Skin epidermis (tissue), 12 donors: ENCODE measurements around the gene GUCY2D.
"Not testable (repeated sequence)": the region's sequence is repeated elsewhere in the genome, so short reads cannot be mapped to it uniquely, and the experiment has no call there.

Experiments used
- H3K27ac ChIP-seq, 21 experiments: fragments of 200-600 bp; sonication (generic) in 11 of 21; one replicate each; pipeline ENCODE4 v1.5.0; 2020; ENCODE audit warnings: mild to moderate bottlenecking in 3 of 21, inconsistent platforms in 2 of 21, moderate library complexity in 2 of 21
- H3K4me3 ChIP-seq, 7 experiments: fragments of 200-600 bp; sonication (generic) in 2 of 7; one replicate each; pipeline ENCODE4 v1.5.0; 2020; ENCODE audit warnings: inconsistent platforms in 2 of 7, mild to moderate bottlenecking in 2 of 7, moderate library complexity in 1 of 7

GUCY2D gene

GRCh38 chr17:8001976-8002720 lies at the start of gene GUCY2D:
Gene GUCY2D (plus strand): TSS chr17:8002615. CDS start chr17:8003048, 433 bp downstream.
- Histone ChIP-seq H3K27ac (no peak within 1 kb of the TSS), H3K4me3 (peak within 1 kb of the TSS in 1 of 7 experiments; percentile 3)

DNA sequence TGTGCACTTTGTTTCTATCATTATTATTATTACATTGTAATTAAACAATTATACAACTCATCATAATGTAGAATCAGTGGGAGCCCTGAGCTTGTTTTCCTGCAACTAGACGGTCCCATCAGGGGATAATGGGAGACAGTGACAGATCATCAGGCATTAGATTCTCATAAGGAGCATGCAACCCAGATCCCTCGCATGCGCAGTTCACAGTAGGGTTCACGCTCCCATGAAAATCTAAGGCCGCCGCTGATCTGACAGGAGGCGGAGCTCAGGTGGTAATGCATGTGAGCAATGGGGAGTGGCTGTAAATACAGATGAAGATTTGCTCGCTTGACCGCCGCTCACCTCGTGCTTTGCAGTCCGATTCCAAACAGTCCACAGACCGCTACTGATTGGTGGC lies 49.1 kb upstream of the GUCY2D start:
- H3K27ac ChIP-seq: not testable (repeated sequence)

GRCh38 chr17:7955414-7956227 lies 46.8 kb upstream of the GUCY2D start:
- no peak overlapping the region for H3K27ac ChIP-seq

More for the DNA sequence above, 49.1 kb upstream of the GUCY2D start:
- not testable (repeated sequence) for H3K4me3 ChIP-seq

DNA sequence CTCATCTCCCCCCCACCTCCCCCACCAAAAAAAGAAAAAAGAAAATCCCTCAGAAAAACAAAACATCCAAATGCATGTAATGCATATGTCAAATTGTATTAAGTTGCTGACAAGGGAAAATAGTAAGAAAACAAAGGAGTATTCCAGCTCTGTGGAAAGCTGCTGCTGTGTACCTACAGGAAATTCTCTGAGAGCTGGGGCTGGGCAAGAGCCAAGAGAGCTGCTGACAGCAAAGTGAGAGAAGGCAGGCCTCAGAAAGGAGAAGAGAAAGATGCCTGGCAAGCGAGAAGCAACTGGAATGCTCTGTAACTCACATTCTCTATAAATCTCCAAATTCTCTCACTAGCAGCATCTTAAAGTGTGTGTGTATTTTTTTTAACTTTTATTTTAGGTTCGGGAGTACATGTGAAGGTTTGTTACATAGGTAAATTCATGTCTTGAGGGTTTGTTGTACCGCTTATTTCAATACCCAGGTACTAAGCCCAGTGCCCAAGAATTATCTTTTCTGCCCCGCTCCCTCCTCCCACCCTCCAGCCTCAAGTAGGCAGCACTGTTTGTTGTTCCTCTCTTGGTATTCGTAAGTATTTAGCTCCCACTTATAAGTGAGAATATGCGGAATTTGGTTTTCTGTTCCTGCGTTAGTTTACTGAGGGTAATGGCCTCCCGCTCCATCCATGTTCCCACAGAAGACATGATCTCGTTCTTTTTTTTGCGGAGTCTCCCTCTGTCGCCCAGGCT lies 46.0 kb upstream of the GUCY2D start:
- no peak overlapping the region for H3K4me3 ChIP-seq
- no peak overlapping the region for H3K27ac ChIP-seq

More at GRCh38 chr17:7955414-7956227, 46.8 kb upstream of the GUCY2D start:
- no peak overlapping the region for H3K4me3 ChIP-seq

DNA sequence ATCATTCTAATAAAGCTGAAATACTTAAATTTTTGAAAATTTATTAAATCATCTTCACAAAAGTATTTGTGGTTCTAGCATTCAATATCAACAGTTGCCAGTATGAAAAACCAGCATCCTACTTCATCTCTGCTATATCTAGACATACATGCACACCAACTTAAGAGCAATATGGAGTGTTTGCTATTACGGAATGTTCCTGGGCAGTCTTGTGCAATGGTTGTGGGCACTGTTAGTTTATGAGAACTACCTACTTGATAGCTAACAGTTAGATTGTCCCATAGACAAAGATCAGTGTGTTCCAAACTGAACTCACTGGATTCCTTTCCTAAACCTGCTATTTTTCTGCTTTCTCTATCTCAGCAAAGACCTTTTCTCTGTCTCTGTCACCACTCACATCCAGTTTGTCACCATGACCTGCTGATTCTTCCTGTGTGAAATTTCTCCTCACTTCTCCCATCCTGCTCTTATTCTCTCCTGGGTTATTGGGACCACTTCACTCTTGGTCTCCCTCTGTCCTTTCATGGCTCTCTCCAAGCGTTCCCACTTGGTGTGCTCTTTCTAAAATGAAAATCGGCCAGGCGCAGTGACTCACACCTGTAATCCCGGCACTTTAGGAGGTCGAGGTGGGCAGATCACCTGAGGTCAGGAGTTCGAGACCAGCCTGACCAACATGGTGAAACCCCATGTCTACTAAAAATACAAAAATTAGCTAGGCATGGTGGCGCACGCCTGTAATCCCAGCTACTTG lies 42.7 kb upstream of the GUCY2D start:
- Histone ChIP-seq H3K27ac (no peak overlapping the region), H3K4me3 (no peak overlapping the region)

- no peak overlapping the region for H3K4me3 ChIP-seq
- H3K27ac ChIP-seq: no peak overlapping the region
These were observed 41.0 kb upstream of the GUCY2D start for GRCh38 chr17:7961421-7961820.

DNA sequence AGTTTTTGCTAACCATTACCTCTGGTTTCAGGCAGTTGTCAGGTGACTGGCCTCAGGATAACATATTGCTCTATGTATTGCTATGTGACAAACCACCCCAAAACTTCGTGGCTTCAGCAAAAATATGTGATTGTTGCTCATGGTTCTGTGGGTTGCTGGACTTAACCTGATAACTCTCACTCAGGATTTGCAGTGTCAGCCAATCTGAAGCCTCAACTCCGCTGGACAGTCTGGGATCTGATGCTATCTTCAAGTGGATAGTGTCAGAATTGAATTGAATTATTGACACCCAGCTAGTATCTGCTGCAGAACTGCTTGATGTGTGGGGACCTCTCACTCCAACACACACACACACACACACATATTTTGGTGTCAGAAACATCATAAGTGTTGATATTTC lies 34.7 kb upstream of the GUCY2D start:
- H3K27ac ChIP-seq: no peak overlapping the region
- no peak overlapping the region for H3K4me3 ChIP-seq

DNA sequence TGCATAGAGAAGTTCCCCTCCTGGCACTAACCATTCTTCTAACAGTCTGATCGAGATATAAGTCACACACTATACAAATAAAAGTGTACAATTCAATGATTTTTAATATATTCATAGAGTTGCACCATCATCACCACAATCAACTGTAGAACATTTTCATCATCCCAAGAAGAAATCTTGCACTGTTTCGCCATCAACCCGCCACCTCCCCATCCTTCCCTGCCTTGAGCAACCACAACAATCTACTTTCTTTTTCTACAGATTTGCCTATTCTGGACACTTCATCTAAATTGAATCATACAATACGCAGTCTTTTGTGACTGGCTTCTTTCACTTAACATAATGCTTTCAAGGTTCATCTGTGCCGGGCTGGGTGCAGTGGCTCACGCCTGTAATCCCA lies 33.0 kb upstream of the GUCY2D start:
- H3K27ac ChIP-seq: no peak overlapping the region
- no peak overlapping the region for H3K4me3 ChIP-seq

DNA sequence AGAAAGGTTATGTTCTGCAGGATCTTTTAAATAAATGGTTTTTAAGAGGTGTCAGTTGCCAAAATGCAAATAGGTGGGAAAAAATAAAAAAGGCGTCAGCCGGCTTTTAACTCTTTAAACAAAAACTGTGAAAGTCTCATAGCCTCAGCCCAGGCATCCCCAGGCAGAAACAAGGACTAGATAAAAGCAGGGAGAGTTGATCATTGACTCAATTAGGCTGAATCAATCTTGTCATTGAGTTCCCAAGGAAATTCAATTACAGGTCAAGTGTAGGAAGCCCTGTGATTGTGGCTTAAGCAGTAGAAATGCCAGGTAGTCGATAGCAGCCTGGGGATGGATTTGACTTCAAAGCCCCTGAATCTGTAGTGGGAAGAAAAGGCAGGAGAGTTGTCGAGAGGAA lies 30.8 kb upstream of the GUCY2D start:
- Histone ChIP-seq H3K27ac (no peak overlapping the region), H3K4me3 (no peak overlapping the region)

DNA sequence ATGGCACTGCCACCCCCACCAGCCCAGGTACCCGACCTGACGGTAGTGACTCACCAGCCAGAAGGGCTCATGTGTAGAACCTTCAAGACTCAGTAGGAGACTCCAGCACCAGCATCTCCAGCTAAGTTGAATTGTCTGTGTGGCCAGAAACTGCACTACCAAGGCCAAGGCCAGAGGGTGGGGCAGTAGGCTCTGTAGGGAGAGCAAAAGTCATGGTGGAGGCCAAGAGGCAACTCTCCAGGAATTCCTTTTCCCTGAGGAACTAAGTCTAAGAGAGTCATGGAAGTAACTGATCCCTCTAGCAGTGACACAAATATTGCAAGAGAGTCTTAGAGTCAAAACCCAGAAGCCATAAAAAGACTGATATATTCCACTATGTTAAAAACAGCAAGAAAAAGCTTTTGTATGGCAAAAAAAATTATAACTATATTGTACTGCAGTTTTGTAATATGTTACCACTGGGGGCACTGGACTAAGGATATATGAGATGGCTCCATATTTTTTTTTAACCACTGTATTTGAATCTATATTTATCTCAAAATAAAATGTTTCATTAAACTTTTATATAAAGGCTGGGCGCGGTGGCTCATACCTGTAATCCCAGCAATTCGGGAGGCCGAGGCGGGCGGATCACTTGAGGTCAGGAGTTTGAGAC lies 30.2 kb upstream of the GUCY2D start:
- Histone ChIP-seq H3K4me3 (no peak overlapping the region), H3K27ac (no peak overlapping the region)

DNA sequence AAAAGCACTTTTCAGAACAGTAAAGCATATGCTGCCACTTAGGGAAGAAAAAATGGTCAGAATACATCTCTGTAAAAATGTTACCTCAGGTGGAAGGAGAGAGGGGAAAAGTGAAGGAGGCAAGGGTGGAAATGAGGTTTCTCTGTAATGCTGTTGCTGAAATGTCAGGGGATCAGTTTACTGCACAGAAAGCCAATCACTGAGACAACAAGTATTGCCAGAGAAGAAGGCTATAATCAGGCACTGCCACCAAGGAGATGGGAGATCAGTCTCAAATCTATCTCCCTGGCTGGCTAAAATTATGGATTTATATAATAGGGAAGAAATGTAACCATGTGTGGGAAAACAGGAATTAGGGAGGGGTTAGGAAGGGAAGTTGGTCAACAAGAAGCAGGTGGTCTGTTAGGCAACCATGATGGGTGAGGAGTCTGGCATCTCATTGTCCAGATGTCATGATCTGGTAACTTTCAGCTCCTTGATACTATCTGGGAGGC lies 27.7 kb upstream of the GUCY2D start:
- Histone ChIP-seq H3K27ac (no peak overlapping the region), H3K4me3 (no peak overlapping the region)

DNA sequence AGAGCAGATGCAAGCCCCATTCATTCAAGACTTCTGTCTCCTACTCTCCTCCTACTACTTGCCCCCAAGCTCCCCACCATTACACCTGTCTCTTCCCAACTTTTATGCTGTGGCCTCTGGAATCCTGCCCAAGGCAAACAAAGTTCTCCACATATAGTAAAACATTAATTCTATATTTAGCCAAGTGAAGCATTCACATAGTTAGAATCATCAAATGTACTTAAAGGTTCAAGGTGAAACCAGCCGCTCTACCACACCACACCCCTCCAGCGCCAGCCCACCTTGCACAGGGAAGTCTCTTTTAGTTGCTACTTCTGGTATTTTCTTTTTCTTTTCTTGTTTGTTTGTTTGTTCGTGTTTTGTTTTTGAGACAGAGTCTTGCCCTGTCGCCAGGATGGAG lies 25.4 kb upstream of the GUCY2D start:
- Histone ChIP-seq H3K4me3 (no peak overlapping the region), H3K27ac (no peak overlapping the region)

- no peak overlapping the region for H3K27ac ChIP-seq
- H3K4me3 ChIP-seq: no peak overlapping the region
These were observed 24.6 kb upstream of the GUCY2D start for GRCh38 chr17:7977805-7978204.

DNA sequence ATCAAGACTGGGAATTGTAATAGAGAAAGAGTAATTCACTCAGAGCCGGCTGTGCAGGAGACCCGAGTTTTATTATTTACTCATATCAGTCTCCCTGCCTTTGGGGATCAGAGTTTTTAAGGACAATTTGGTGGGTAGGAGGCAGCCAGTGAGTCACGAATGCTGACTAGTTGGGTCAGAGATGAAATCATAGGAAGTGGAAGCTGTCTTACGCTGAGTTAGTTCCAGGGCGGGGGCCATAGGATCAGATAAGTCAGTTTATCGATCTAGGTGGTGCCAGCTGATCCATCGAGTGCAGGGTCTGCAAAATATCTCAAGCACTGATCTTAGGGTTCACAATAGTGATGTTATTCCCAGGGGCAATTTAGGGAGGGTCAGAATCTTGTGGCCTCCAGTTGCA lies 20.2 kb upstream of the GUCY2D start:
- Histone ChIP-seq H3K4me3 (no peak overlapping the region), H3K27ac (no peak overlapping the region)

- H3K4me3 ChIP-seq: no peak overlapping the region
- H3K27ac ChIP-seq: no peak overlapping the region
These were observed 19.7 kb upstream of the GUCY2D start for GRCh38 chr17:7982666-7983065.

DNA sequence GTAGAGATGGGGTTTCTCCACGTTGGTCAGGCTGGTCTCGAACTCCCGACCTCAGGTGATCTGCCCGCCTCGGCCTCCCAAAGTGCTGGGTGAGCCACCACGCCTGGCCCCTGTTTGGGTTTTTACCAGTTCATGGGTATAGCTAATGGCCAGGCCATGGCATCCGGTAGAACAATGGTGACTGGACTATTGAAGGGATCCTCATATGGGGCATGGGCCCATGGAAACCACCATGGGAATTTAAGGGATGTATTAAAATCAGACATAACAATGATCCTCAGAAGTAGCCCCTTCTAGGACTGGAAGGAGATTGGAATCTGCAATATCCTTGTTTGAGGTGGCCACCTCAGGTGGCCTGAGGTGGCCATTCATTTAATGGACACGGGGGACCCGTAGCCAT lies 17.5 kb upstream of the GUCY2D start:
- H3K4me3 ChIP-seq: no peak overlapping the region
- H3K27ac ChIP-seq: no peak overlapping the region

DNA sequence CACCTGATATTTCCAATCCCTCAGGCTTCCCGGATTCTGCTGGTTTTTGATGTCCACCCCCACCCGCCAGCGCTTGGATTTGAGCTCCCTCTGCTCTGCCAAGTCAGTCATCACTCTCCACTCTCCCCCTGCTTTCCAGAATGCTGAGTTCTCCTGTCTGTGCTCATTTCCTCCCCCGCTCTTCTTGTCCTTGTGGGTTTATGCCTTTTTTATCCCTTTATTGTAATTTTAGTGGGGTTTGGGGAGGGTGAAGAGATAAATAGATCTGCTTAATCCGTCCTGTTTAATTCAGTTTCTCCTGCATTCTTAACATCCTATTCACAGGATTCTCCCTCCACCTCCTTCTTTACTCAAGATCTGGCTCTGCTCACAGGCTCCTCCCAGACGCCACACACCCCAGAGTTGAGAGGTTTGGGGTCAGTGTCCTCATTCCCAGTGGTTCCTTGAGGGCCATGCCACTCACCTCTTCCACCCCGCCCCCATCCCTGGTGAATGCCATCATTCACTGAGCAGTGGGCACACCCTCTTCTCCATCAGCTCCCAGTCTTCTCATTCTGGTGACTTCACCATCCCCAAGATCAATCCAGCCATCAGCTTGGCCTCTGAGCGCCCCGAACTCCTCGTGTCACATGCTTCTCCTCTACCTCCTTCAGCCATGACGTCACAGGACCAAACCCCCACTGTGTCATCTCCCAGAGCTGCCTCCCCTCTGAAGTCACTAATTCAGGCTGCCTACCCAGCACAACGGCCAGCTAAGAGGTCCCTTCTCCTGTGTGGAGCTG lies 15.1 kb upstream of the GUCY2D start:
- no peak overlapping the region for H3K27ac ChIP-seq
- no peak overlapping the region for H3K4me3 ChIP-seq

DNA sequence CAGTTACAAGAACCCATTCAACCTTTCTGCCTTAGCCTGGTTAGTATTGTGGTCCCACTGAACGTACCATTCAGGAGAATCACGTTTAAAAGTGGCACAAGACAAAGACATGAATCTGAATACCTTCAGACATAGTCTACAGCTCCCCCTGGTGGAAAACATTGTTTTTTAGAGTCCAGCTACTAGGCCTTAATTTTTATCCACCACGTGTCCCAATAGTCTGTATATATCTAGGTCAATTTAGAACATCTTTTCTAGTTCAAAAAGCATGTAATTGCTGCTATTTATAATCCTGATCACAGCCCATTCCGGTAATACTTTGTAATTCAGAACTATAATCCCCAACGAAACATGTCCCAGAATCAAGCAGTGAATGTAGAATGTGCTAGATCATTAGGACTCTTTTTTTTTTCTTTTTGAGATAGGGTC lies 13.7 kb upstream of the GUCY2D start:
- H3K4me3 ChIP-seq: no peak overlapping the region
- peak overlapping the region in 1 of 21 experiments; percentile 72 for H3K27ac ChIP-seq
